Spleen (tissue), 7 donors: ENCODE data around the gene DICER1.

Experiments used
- CTCF ChIP-seq, 11 experiments: fragments of 200-600 bp in 7 of 11; fragments of 450-650 bp in 4 of 11; sonication (generic) in 4 of 11; IDR thresholded peaks in 8 of 11; conservative IDR thresholded peaks in 3 of 11; 1 replicate in 7 of 11; 2 replicates in 4 of 11; pipeline versions ENCODE4 v1.4.0 to v1.8.0; 2016 to 2021; ENCODE audit warnings: antibody characterized with exemption in 11 of 11, inconsistent platforms in 4 of 11, mild to moderate bottlenecking in 1 of 11
- POLR2A ChIP-seq, 3 donors: fragments of 450-650 bp; IDR thresholded peaks; one replicate each; pipeline ENCODE4 v1.5.1; 2017; ENCODE audit warnings: antibody characterized with exemption in 3 of 3, mild to moderate bottlenecking in 1 of 3
- donor health status: DM: no; HTN: no; CAD: no; lungs with moderate emphysema.
- donor health status: DM: no; HTN: no; CAD: no.
- donor health status: DM: no; HTN: no; CAD: no.

GRCh38 chr14:95136631-95137030 lies 20.7 kb downstream of the DICER1 start:
- TF ChIP-seq POLR2A (IDR thresholded peaks at IDR 0.05), result no peak
- no peak for TF ChIP-seq CTCF (IDR thresholded peaks at IDR 0.05 in 8 of 11, conservative IDR thresholded peaks at IDR 0.05 in 3 of 11)
